Stimulated activated CD8-positive, alpha-beta memory T cell treated with anti-CD3 and anti-CD28 coated beads, Interleukin-7, amount 100 ng/mL, for 48 hours (primary cell): Measurements from ENCODE around the gene ADCY4.

Source experiments
- DNase-seq, 2 donors: peaks; one replicate each; pipeline ENCODE4 v3.0.0-alpha.2; 2020; ENCODE audit warnings: low read depth in 1 of 2; ENCODE audit errors: extremely low read depth in 1 of 2

Gene ADCY4

DNA sequence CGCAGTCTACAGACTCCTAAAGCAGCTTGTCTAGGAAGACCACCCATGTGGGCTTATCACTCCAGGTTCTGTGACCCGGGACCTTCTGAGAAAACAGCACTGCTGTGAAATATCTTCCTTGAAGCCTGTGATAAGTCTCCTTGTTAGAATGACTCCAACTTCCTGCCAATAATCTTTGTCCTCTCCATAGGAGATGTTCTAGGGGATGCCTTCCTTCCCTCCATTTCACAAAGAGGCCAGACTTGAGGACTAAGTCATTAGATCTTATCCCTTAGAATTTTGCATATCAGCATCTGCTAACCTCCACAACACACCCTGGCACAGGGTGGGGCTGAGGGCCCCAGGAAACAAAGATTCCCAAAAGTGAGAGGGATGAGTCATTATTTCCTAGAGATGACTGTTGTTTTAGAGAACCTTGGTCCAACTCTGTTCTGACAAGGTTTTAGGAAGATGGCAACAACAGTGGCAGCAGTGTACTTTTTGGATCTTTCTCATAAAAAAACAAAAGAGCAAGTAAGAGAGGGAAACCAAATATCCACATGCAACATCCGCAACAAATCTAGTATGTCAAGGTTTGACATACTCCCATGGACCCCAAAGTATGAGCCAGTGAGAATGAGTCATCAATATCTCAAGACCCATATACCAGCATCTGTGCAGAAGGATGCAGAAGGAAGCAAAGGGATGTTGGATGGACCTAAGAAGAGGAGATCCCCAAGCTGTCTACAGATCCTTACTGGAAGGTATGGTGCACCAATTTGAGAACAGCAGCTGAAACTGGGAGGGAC lies 17.5 kb downstream of the ADCY4 start:
- no peak for DNase-seq

DNA sequence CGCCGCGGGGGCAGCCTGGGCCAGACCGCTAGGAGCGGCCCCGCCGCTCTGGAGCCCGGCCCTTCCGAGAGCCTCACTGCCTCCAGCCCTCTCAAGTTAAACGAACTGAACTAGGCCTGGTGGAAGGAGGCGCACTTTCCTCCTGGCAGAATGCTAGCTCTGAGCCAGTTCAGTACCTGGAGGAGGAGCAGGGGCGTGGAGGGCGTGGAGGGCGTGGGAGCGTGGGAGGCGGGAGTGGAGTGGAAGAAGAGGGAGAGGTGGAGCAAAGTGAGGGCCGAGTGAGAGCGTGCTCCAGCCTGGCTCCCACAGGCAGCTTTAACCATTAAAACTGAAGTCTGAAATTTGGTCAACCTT lies 18.3 kb downstream of the ADCY4 start:
- no peak for DNase-seq

DNA sequence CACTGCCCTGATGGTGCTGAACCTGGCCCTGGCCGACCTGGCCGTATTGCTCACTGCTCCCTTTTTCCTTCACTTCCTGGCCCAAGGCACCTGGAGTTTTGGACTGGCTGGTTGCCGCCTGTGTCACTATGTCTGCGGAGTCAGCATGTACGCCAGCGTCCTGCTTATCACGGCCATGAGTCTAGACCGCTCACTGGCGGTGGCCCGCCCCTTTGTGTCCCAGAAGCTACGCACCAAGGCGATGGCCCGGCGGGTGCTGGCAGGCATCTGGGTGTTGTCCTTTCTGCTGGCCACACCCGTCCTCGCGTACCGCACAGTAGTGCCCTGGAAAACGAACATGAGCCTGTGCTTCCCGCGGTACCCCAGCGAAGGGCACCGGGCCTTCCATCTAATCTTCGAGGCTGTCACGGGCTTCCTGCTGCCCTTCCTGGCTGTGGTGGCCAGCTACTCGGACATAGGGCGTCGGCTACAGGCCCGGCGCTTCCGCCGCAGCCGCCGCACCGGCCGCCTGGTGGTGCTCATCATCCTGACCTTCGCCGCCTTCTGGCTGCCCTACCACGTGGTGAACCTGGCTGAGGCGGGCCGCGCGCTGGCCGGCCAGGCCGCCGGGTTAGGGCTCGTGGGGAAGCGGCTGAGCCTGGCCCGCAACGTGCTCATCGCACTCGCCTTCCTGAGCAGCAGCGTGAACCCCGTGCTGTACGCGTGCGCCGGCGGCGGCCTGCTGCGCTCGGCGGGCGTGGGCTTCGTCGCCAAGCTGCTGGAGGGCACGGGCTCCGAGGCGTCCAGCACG lies 18.9 kb downstream of the ADCY4 start:
- no peak for DNase-seq

DNA sequence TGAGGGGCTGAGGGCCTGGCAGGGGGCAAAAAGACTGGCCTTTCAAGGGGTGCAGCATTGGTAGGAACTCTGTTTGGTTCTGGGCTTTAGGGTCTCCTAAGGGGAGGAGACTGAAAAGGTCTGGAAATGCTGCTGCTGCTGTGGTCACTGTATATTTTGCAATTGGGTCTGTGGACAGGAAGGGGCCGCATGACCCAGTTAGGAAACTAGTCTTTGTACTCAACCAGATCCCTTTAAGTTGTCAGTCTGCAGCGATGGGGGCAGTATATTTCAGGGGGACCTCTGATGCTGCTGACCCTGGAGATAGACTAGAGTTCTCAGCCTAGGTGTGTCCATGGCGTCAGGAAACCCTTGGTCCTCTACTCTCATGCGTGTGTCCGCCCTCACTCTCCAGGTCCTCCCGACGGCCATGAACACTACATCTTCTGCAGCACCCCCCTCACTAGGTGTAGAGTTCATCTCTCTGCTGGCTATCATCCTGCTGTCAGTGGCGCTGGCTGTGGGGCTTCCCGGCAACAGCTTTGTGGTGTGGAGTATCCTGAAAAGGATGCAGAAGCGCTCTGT lies 19.5 kb downstream of the ADCY4 start:
- DNase-seq, result no peak

DNA sequence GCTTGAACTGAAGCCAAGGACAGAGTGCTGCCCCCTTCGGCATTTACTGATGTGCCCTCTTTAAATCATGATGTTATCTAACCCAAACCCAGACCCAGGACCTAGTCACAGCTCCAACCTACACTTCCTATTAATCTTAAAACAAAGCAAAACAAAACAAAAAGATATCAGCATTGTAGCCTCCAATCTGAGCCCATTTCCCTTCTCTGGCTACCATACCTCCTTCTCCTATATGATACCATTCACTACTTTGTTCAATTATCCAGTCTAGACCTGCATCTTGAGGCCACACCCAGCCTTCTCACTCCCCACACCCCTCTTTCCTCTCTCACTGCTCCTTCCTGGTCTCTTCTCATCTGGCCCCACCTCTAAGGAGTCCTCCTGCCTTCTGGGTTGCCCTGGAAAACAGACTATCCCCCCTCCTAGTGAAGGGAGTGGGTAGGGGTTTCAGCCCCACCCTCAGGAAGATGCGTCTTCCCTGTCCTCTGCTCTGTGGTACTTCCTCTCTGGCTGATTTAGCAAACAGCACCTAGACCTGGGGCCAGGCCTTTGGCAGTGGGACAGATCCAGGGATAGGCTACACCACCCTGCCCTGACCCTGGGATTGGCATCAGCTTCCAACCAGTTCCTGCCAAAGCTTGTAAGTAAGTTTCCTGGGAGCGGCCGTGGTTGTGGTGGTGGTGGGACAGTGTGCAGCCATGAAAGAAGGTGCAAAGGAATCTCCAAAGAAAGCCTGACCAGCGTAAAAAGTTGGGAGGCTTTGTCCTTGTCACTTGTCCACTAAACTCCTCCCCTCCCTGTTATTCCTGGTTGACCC lies 20.3 kb downstream of the ADCY4 start:
- no peak for DNase-seq

DNA sequence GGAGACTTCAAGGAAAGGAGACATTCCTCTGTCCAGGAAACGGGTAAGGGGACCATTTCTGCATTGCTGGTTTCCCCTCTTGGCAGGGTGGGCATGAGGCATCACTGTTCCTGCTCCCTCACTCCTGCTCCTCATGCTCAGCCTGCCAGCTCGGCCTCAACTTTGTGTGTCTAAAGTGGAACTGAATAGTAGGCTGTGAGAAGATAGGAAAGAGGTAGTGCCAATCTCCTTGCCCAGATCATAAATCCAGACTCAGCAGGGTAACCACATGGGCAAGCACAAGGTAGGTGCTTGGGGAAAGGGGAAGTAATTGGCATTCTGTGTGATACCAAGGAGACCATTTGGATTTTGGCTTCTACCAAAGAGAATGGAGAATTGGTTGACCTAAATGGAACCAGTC lies 21.0 kb downstream of the ADCY4 start:
- DNase-seq, result no peak

DNA sequence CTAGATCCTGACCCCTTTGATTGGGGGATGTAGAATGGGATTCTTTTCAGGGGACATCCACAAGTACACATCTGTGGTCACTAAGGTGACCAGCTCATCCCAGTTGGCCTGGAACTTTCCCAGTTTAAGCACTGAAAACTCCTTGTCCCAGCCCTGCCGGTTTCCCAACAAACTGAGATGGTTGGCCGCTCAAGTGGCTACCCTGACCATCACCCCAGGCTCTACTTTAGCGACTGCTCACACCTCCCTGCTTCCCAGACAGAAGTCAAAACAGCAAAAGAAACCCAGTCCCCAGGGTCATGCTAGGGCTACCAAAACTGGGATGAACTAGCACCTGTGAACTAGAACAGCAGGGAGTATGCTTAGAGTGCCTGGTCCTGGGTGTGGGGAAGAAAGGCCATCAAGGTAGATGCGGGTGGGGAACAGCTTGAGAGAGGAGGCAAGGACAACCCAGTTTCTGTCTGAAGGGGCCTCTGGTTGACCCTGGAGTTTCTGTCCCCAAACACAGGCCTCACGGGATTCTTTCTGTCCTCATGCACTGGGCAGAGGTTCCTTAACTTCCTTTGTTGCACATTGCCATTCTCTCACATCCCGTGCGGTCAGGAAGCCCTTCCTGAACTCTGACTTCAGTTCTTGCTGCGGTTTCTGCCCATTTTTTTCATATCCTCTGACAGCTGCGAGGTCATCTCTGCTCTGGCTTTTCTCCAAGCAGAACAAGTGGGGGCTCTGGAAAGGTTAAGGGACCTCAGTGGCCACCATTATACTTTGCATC lies 21.9 kb downstream of the ADCY4 start:
- DNase-seq, result no peak

DNA sequence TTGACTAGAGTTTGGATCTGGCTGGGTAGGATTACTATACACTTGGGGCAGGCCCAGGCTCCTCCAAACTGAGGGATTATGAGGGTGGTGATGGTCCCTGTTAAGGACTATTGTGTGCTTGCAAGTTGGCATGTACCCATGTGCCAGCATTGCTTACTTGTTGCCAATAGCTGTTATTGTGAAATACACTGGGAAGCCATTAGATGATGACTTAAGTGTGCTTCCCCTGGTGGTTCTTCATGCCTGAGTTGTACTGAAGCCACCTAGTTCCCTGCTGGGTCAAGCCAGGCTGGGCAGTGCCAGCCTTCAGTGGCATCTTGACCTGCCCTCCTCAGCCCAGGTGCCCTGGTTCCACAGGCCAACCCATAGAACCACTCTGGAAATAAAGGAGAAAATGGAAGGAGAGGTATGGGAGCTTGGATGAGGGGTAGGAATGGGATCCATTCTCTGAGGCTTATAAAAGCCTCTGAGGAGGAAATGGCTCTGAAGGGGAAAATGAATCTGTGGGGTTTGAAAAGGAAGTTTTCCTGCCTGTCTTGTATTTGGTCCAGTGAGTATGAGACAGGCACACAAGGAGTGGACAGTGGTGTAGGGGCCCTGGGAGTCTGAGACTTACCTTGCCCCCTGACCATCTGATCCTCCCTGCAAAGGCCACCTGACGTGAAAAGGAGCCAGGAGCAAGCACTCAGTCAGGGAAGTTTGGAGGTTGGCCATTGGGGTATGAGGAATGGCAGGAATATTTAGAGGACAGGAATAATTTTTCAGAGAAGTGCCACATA lies 22.8 kb downstream of the ADCY4 start:
- DNase-seq, result no peak

DNA sequence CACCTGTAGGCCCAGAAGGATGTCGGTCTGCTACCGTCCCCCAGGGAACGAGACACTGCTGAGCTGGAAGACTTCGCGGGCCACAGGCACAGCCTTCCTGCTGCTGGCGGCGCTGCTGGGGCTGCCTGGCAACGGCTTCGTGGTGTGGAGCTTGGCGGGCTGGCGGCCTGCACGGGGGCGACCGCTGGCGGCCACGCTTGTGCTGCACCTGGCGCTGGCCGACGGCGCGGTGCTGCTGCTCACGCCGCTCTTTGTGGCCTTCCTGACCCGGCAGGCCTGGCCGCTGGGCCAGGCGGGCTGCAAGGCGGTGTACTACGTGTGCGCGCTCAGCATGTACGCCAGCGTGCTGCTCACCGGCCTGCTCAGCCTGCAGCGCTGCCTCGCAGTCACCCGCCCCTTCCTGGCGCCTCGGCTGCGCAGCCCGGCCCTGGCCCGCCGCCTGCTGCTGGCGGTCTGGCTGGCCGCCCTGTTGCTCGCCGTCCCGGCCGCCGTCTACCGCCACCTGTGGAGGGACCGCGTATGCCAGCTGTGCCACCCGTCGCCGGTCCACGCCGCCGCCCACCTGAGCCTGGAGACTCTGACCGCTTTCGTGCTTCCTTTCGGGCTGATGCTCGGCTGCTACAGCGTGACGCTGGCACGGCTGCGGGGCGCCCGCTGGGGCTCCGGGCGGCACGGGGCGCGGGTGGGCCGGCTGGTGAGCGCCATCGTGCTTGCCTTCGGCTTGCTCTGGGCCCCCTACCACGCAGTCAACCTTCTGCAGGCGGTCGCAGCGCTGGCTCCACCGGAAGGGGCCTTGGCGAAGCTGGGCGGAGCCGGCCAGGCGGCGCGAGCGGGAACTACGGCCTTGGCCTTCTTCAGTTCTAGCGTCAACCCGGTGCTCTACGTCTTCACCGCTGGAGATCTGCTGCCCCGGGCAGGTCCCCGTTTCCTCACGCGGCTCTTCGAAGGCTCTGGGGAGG lies 23.9 kb downstream of the ADCY4 start, which contains the start of gene LTB4R:
Gene LTB4R, plus strand, starts transcription at position 857 of the 959 bp plus-strand sequence. CDS start 4,150 bp downstream, outside the sequence.
- DNase-seq, result peak; percentile 45 to 51

DNA sequence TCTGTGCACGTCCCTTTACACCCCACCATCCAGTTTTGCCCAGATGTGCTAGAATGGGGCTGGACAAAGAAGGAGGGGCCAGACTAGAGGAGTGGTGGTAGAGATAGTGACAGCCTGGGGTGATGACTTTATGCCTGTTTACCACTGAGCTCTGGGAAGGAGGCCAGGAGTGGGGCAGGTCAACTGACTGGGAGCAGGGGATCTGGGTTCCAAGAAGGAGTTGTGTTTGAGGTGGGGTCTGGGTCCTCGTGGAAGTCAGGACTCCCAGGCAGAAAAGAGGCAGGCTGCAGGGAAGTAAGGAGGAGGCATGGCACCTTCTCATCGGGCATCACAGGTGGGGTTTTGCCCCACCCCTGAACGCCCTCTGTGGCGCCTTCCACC lies 24.6 kb downstream of the ADCY4 start:
- DNase-seq, result no peak

DNA sequence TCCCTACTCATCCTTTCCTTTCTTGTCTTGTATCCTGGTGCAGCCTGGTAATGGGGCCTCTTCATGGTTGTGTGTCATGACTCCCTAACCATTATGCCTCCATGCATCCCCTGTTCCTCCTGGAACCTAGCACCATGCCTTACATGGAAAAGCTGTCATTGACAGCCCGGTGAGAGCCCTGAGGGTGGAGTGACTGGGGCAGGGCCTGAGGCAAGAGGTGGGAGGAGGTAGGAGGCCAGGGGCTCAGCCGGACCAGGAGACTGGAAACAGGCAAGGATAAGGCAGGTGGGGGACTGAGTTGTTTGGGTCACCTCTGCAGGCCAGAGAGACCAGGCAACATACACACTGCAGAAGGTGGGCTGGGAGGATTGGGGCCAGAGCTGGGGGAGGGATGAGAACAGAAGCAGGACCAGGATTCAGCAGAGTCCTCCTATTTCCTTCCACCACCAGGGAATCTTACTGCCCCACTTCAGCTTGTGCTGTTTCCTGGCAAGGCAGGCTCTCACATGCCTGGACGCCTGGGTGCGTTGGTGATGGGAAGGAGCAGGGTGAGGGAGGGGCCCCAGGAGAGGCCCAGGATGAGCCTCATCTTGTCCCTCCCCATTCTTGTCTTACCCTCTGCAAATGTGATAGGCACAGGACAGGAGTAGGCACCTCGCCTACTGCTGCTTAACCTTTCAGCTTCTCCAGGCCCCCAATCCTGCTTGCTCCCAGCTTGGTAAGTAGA lies 25.2 kb downstream of the ADCY4 start, which contains the start of gene LTB4R2:
Gene LTB4R2, plus strand, starts transcription at position 603 of the 727 bp plus-strand sequence. CDS start 525 bp downstream, outside the sequence.
- DNase-seq, result no peak

DNA sequence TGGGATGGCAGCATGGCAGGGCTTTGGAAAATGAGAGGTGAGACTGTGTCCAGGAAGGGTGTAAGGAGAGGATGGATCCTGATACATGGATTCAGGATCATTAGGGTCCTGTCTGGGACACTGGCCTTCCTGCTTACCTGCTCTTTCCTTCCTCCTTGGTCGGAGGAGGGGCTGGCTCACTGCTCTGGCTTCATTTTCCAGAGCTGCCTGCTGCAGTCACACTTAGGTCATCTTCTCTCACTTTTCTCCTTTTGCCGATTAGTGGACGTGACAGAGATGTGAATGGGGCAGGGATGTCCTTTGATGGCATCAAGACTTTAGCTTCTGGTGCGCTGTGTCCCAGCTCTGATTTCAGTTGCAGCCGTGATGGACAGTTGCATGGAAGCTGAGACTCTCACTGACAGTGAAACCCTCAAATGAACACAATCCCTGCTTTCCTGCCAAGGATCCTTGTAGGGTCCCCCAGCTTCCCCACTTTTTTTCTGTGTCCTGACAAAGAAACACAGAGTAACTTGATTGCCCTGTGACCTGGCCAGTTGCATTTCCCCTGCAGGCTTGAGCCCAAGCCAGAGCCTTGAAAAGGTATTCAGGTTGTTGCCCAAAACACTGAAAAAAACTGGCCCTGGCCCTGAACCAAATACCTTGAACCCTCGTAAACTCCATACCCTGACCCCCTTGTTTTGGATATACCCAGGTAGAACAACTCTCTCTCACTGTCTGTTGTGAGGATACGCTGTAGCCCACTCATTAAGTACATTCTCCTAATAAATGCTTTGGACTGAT lies 26.3 kb downstream of the ADCY4 start:
- no peak for DNase-seq

DNA sequence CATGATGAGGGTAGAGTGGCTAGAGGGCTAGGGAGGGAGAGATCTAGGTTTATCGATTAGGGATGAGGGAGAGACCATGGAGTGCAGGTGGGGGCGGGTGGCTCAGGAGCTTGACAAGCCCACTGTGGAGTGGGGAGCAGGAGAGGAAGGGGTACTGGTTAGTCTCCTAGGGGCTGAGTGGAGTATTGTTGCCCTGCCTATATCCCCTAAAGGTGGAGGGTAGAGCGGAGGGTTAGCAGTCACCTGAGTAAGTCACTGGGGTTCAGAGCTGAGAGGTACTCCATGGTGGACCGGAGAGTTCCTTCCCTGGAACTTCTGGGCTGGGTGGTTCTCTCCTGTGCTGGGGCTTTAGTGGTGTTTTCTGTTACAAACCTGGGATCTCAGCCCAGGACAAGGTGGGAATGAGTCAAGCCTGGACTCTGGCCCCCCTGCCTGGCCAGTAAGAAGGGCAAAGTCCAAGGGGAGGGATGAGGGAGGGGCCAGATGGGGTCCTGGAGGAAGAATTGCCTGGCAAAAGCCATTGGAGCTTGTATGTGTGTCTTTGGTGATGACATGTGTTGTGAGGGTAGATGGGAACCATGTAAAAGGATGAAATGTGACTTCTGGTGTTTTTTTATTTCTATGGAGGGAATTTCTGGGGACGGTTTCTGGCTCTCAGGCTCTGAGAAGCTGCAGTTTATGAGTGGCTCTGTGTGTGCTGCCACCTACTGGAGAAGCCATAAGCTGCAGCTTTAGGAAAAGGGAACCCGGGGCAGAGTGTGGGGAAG lies 27.1 kb downstream of the ADCY4 start, which contains the start of gene CIDEB:
Gene CIDEB, minus strand, starts transcription at position 403 of the 767 bp plus-strand sequence. Its CDS starts 119 bp downstream, at position 284.
- DNase-seq, result no peak

DNA sequence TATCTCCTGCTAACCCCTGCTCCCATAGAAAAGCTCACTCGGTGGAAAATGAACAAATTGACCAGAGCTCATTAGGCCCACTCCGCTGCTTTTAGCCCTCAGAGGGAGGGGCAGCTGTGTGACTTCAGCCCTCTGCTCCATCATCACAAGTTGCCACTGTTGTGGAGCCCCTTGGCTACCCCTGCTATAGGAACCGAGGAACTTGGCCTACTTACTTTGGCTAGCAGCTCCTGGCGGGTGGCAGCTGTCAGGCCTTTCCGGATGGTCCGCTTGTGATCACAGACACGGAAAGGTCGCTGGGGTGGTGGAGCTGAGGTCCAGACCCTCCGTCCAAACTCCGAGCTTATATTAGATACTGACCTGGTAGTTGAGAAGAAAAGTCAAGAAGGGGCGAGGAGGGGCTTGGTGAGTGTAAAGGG lies 27.7 kb downstream of the ADCY4 start:
- no peak for DNase-seq

DNA sequence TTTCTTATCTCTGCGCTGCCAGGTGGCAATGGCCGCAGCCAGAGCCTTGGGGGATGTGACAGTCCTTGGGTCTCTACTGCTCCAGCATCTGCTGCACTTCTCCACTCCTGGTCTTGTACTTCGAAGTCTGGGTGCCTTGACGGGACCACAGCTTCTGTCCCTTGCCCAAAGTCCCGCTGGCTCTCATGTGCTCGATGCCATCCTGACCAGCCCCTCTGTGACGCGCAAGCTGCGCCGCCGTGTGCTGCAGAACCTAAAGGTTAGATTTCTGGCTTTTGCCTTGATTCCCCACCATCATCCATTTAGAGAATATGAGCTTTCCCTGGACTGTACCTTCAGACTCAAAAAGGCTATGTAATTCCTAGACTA lies 30.9 kb downstream of the ADCY4 start:
- no peak for DNase-seq
